Smooth muscle cell of the coronary artery (primary cell): ENCODE data around the gene KLHL35. TPM values are rescaled to one million over a fixed set of nuclear protein-coding genes. Genes with fewer than 3 reads are reported as not detected.

Experiments
- total RNA-seq: library from RNA; depleted of rRNA; stranded (reverse); fragments of >200 nt; gene quantifications from 2 replicates; pipeline ENCODE4 v1.2.3, GENCODE V29; 2014; ENCODE audit warnings: low replicate concordance

The KLHL35 gene
- total RNA-seq = 3.3 and 6.6 TPM in 2 replicates

GRCh38 chr11:75432911-75433321, at the start of gene KLHL35:
TSS of gene KLHL35 (minus strand) at chr11:75433203. CDS start at chr11:75430629, 2,574 bp downstream.

GRCh38 chr11:75399344-75400145, 33.5 kb downstream of the KLHL35 start, which contains the start of gene RPS3:
TSS of gene RPS3 (plus strand) at chr11:75399518. CDS start at chr11:75399548, 30 bp downstream.

Other genes starting within 250 kb of the KLHL35 start
- not detected in 2 replicates for gene TPBGL, start 192.4 kb downstream of the KLHL35 start, total RNA-seq
- gene ARRB1, start 81.5 kb downstream of the KLHL35 start, total RNA-seq = 7.4 and 44.6 TPM in 2 replicates
- gene RPS3, start 33.7 kb downstream of the KLHL35 start, total RNA-seq = 3,628 and 4,146 TPM in 2 replicates
- 5.5 and 7.3 TPM in 2 replicates for gene GDPD5, start 92.7 kb upstream of the KLHL35 start, total RNA-seq
- gene SERPINH1, start 129.1 kb upstream of the KLHL35 start, total RNA-seq = 1,244 and 2,461 TPM in 2 replicates
- gene MAP6, start 235.8 kb upstream of the KLHL35 start, total RNA-seq = 1.2 and 1.5 TPM in 2 replicates